CD1c-positive myeloid dendritic cell (primary cell): ENCODE data around the gene ZBED3.
"Not testable (repeated sequence)": the region's sequence is repeated elsewhere in the genome, so short reads cannot be mapped to it uniquely, and the experiment has no call there.

Experiments
- DNase-seq: peaks from one replicate; pipeline ENCODE4 v3.0.0-alpha.2; 2016; ENCODE audit errors: extremely low spot score

The ZBED3 gene, protein sequence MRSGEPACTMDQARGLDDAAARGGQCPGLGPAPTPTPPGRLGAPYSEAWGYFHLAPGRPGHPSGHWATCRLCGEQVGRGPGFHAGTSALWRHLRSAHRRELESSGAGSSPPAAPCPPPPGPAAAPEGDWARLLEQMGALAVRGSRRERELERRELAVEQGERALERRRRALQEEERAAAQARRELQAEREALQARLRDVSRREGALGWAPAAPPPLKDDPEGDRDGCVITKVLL

DNA sequence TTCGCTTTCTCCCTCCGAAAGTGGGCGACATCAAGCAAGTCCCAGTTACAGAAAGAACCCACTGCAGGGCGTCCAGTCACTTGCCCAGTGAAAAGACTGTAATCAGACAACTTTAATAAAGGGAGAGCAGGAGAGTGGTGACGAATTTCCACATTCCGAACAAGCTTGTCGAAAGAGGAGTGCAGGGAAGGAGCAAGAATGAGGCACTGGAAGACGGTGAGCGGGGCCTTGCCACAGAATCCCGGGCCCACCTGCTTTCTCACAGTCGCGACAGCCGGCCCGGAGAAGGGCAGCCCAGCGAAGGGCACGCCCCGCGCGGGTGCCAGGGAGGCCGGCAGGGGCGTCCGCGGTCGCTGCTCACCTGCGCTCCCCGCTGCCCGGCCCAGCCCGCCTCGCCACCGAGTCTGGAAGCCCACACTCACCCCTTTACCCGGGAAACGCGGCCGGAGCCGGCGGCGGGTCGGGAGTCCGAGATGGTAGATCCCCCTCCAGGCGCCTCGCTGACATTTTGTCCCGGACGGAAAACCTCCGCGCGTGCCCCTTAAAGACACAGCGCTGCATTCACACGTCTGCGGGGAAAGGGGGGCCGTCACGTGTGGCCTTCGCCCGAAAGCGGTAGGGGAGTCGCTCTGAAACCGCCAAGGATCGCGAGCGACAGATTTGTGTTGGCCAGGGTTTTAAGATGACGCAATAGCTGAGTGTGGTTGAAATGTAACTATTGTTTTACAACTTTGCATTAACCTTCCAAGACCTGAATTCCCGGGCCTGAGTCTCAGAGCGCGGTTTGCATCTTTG lies at the start of gene ZBED3:
Gene ZBED3, minus strand, starts transcription at position 597 of the 795 bp plus-strand sequence. CDS start 9,407 bp downstream, outside the sequence.
- DNase-seq, result peak; percentile 66

DNA sequence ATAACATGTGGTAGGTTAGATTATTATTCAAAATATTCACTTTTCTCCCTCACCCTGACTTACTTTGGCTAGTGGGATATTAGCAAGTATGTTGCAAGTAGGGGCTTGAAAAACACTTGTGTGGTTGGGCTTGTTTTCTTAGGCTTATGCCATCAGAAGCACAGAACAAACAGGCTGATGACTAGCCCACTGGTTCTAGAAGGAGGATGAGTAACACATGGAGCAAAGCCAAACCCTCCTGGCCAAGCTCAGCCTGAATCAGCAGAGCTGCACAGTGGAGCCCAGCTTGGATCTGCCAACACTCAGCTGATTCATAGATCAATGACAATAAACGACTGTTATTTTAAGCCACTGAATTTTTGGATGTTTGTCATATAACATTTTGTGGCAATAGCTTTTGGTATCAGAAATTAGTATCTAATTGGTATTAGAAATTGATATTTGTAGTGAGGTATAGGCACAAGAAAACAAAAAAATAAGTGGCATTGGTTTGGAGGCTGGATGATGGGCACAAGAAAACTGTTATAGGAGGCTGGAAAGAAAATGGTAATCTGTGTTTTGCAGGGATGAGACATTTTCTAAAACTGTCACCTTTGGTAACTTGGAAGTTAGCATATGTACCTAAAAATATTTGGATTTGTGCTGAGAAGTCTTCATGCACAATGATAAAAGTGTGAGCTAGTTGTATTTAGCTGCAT lies 46.1 kb upstream of the ZBED3 start:
- no peak for DNase-seq

DNA sequence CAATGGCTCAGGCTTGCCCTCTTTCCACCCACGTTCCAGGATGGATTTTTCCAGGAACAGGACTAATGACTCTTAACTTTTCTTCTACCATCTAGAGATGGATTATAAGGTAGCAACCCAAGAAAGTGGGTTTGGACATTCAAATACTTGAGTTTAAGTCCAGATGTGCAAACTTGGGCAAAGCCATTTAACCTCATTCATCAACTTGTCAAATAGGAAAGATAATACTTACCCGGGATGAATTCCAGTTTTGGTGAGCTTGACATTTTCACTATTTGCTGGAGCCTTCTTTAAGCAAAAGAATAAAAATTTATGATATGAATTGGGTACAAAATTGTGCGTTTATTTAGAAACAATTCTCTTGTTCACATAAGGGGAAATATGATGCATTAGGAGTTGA lies 44.3 kb upstream of the ZBED3 start:
- DNase-seq, result no peak

DNA sequence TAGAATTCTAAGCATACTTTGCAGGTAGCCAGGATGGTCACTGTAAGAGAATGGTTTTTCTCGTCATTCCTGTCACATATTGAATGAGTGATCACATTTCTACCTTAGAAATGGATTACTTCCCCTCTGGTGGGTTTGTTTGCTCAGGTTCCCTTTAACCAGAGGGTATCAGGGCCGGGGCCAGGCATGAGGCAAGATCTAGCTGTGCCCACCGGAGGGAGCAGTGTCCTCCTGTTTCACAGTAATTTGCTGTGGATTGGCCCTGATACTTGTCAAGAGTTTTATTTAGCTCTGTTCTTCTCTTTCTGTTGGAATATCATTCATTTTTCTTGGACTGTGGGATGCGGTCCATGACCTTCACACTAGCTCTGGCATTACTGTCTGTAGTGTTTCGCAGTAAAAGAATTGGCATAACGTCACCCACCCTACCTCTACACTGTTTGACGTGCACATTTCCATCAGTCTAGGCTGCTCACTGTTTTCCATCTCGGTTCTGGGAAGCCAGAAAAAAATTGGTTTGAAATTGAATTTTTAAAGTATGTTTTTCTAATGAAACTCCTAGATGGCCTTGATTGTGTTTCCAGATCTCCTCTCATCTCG lies 42.4 kb upstream of the ZBED3 start:
- DNase-seq, result no peak

DNA sequence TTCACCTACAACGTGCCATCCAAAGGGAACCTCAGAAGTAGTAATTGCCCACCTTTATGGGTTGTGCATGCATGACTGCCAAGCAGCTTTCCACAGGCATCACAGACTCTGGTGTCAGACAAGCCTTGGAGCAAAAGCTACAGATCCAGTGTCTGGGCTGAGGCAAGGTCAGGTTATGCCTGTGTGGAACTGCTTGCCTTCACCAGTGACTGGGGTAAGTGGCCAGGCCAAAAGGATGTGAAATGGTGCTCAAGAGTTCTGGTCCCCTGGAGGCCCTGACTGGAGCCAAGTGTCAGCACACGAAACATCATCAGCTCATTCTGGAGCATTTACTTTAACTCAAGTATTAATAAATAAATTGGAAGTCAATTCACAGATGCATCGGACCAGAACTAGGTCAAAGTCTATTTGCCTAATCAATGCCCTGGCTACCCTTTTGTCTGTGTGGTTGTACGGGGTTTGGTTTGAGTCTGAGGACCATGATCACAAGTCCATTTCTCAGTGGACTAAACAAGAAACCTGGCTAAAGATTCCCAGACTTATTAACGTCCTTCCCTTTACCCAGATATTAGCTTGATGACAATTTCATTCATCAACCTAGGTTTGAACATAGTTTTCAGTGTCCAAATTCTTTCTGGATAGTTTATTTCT lies 41.5 kb upstream of the ZBED3 start:
- no peak for DNase-seq

DNA sequence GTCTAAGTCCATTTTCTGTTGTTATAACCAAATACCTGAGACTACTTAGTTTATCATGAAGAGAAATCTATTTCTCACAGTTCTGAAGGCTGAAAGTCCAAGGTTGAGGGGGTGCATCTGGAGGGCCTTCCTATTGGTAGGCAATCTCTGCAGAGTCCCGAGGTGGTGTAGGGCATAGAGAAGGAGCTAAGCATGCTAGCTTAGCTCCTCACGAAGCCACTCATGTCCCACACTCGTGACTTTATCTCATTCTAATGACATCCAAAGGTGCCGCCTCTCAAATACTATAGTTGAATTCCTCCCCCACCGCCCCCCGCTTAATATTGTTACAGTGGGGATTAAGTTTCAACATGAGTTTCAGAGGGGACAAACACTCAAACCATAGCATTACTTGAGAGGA lies 36.0 kb upstream of the ZBED3 start:
- no peak for DNase-seq

DNA sequence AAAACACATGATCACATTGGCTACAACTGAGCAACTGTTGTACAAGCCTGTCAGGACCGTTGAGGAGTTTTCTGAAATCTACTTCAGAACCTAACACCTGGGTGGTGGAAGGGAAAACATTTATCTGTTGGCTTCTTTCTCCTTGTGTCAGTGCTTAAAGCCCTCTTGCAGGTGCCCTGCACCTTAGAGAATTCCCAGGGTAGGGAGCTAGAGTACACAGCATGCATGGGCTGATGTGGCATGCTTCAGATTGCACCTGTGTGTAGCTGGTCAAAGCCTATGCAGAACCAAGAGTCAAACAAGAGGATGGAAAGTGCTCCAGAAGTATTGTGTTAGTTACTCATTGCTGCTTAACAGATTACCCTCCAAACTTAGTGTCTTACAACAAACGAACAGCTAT lies 33.6 kb upstream of the ZBED3 start:
- DNase-seq, result no peak

DNA sequence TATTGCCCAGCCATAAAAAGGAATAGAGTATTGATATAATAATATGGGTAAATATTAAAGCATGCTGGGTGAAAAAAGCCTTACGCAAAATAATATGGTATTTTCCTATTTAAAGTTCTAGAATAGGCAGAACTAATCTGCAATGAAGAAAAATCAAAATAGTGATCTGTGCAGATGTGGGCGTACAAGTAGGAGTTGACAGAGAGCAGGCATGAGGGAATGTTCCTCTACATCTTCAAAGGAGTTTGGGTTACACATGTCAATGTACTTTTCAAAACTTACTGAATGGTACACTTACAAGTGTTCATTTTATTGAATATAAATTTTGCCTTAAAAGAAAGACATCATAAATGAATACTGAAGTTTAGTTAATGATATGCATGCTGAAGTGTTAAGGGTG lies 33.0 kb upstream of the ZBED3 start:
- DNase-seq, result no peak

DNA sequence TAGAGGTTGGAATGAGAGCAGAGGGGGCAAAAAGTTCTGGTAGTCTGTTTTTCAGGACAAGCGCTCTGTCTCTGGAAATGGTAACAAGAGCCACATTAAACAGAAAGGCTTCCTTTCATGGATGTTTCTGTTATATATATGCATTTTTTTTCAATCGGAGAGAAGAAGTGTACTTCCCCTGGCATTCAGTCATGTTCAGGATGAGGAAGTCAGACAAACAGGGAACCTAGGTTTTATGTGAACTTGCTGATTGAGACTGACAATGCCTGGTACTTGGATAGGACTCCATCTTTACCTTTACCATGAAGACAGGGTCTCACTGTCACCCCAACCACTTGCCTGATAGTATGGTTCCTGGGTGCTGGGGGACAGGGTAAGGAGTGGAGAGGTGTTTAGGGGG lies 30.1 kb upstream of the ZBED3 start:
- DNase-seq, result peak; percentile 39

DNA sequence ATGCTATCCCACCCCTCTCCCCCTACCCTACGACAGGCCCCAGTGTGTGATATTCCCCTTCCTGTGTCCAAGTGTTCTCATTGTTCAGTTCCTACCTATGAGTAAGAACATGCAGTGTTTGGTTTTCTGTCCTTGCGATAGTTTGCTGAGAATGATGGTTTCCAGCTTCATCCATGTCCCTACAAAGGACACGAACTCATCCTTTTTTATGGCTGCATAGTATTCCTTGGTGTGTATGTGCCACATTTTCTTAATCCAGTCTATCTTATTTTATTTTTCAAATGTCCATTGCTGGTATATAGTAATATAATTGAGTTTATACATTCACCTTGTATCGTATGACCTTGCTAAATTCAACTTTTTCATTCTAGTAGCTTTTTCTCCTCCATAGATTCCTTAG lies 19.9 kb upstream of the ZBED3 start:
- DNase-seq, result not testable (repeated sequence)

DNA sequence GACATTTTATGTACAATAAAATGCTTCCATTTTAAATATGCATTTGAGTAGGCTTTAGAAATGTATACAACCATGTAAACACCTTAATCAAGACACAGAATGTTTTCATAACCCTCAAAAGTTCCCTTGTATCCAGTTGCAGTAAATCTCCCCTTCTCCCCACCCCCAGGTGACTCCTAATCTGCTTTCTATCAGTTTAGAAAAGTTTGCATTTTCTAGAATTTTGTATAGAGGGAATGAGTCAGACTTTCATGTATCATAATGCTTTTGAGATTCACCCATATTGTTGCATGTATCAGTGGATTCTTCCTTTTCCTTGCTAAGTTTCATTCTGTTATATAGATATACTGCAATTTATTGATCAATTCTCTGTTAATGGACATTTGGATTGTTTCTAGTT lies 17.7 kb upstream of the ZBED3 start:
- no peak for DNase-seq

DNA sequence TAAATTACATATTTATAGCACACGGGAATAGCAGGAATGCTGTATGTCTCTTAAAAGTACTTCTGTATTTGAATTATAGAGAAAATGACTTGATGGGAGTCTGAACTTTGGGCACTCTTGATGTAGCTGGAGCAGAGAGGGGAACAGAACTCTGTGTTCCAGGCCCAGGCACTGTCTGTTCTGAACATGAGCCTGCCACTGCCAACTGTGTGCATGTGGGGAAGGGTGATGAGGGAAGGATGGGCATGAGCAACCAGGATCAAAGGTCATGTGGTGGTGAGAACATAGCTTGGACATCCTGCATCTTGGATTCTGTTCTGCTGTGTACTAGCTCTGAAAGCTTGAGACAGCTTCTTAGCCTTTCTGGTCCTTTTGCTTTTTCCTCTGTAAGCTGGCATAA lies 16.4 kb upstream of the ZBED3 start:
- no peak for DNase-seq

DNA sequence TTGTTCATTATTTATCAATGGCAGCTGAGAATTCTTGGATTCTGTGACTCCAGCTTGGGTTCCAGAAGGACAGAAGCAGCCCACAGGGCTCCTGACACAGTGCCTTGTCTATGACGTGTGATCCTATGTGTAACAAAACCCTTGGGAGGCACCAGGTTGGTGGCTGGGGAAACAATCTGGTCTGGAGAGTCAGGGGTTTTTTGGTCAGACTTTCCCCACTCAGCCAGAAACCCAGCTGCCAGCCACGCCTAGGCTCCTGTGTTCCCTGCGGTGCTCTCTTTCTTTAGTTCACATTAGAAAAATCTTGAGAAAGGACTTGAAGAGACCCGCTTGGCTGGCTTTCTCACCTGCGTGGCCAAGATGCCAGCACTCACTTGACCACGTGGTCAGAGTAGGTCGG lies 15.5 kb upstream of the ZBED3 start:
- DNase-seq, result no peak

DNA sequence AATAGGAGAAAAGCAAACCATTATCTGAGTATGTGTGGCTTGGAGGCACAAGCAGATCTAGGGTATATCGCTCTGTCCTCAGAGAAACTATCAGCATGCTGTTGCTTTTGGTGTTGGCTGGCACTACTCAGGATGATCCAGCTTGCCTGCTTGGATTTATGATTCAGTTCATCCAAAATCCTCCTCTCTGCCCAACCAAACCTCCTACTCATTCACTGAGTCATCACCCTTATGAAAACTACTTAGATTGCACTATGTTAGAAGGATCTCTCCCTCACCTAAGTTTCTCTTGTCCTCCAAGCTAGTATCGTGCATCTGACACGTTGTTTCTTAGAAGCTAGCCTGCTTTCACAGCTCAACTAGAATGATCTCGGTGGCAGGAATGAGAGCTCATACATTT lies 14.2 kb upstream of the ZBED3 start:
- no peak for DNase-seq

DNA sequence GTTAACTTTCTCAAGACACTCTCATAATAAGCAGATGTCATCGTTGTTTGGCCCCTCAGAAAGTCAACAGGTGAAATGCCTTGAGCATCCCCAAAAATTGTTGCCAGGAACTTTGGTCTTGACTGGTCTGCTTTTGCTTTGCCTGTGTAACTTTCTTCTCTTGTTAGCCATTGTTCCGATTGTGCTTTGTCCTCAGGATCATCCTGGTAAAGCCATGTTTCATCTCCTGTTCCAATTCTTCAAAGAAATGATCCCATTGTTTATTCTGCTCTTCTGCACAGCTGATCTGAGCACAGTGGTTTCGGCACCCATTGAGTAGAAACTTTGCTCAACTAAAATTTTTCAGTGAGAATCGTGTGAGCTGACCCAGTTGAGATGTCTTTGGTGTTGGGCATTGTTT lies 8.1 kb upstream of the ZBED3 start:
- no peak for DNase-seq

DNA sequence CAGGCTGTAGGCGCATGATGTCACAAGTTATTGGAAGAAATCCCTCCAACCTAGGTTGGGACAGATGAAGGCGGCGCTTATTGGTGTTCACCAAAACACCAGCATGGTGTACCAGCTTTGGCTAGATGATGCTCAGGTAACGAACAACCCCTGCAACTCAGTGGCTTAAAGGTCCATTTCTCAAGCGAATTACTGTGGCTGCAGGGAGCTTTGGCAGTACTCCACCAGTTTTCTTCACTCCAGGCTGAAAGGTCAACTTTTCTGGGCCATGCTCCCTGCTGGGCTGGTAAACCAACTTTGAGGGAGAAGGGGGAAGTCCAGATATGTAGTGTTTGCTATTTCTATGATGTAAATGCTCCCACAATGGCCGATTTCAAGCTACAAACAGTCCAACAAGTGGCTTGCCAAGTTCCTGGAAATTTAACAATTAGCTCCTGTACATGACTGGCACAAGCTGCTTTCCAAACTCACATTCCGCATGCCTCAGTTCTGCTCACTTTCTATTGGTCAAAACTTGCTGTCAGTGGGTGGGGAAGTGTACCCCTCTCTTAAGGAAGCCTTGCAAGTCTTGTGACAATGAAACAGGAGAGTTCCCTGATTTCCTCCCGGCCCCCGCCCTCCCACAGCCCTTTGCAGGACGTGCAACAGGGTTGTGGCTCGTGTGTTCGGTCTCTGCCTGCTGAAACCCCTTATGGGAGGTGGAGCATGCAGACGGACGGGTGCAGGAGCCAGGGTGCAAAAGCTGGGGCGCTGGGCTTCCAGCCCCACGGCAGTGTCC lies 588 bp upstream of the ZBED3 start:
- DNase-seq, result peak; percentile 87

DNA sequence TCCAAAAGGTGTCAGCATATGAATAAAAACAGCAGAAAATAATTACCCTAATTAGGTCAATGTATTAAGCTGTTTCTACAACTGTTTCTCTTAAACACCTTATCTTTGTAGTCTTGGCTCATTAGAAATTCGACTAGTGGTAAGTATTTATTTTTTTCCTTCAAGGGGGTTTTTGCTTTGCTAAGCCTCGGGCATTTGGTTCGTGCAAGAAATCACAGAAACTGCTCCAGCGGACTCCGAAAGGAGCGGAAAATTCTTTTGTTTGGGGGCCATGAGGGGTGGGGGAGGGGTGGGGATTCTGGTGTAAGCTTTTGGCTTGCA lies 757 bp downstream of the ZBED3 start:
- DNase-seq, result no peak

DNA sequence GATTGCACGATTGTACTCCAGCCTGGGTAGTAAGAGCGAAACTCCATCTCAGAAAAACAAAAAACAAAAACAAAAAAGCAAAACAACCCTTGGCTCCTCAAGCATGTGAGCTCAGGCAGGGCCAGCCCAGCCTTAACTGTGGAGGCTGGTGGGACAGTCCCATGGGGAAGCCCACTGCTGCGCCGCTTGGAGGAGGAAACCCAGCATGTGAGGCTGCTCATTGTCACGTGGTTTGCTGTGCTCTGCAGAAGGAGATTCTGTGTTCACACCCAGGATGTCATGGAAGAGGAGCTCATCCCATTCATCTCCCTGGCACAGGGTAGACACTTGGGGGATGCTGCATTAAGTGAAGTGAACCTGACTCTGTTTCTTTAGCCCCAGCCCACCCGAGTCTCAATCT lies 4.0 kb downstream of the ZBED3 start:
- DNase-seq, result no peak

DNA sequence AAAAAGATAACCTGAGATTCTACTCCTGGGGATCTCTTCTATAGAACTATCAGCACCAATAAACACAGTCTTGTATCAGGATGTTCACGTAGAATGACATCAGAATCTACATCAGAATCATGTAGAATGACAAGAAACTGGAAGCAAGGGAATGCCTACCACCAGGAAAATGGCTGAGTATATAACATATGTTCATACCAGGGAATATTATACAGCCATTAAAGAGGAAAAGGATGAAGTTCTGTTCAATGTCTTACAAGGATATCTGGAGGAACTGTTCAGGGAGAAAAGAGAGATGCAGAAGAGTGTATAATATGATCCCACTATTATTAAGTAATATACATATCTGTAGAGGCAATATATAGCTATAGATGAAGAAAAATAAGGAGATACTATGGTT lies 4.8 kb downstream of the ZBED3 start:
- DNase-seq, result no peak

DNA sequence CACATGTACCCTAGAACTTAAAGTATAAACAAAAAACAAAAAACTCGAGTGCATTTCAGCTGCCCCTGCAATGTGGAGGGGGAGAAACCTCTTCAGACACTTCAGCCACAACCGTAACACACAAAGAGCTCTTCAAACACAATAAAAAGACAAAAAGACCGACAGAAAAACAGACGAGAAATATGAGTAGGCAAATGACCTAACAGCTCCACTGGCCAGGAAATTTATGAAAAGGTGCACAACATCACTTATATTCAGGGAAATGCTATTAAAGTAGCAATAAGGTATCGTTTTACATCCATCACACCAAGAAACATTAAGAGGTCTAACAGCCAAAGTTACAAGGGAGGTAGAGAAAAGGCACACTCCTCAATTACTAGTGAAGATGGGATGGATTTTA lies 6.2 kb downstream of the ZBED3 start:
- DNase-seq, result no peak

DNA sequence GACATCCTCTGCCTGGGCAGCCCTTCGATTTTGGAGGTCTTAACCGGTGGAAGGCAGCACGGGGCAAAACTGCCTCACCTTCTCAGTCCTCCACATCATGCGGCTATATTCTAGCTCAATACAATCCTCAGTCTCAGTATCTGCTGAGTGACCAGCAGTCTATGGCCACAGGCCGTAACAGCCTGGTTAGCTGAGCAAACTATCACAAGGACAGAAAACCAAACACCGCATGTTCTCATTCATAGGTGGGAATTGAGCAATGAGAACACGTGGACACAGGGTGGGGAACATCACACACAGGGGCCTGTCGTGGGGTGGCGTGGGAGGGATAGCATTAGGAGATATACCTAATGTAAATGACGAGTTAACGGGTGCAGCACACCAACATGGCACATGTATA lies 6.6 kb downstream of the ZBED3 start:
- not testable (repeated sequence) for DNase-seq

DNA sequence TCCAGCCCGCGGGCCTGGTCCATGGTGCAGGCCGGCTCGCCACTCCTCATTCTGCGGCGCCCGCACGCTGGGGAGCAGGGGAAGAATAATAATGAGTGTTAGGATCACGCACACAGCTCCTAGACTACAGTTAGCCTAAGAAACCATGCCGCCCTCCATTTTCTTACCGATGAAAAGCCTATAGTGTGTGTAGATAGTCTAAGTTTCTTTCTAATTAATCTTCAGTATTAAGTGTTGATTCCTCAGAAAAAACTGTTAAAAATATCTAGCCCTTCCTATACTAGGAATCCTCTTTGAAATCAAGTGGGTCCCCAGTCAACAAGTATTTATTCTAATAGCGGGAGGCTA lies 9.3 kb downstream of the ZBED3 start:
- no peak for DNase-seq
